Prostate gland (tissue), 2 donors: Measurements from ENCODE around the gene ARL5C. TPM values are rescaled to one million over a fixed set of nuclear protein-coding genes. Genes with fewer than 3 reads are reported as not detected.
A peak's percentile ranks its signal among the peaks of the same experiment; 100 is the strongest.

Experiments used
- DNase-seq: peaks from one replicate; pipeline ENCODE4 v3.0.0-alpha.2; 2019; ENCODE audit warnings: low spot score
- H3K27ac ChIP-seq, 2 donors: fragments of 200-600 bp; sonication (generic); 2 replicates each; pipeline ENCODE4 v1.5.1; 2017 to 2019
- H3K27me3 ChIP-seq: fragments of 200-600 bp; sonication (generic); replicated peaks from 2 replicates; pipeline ENCODE4 v1.5.1; 2019; ENCODE audit not compliant: insufficient read depth
- H3K36me3 ChIP-seq, 2 donors: fragments of 200-600 bp; sonication (generic); 1 replicate in 1 of 2; 2 replicates in 1 of 2; pipeline versions ENCODE4 v1.5.1 to v1.8.1; 2017 to 2019
- H3K4me1 ChIP-seq: fragments of 200-600 bp; sonication (generic); replicated peaks from 2 replicates; pipeline ENCODE4 v1.5.1; 2019
- H3K4me3 ChIP-seq, 2 donors: fragments of 200-600 bp; sonication (generic); 2 replicates each; pipeline ENCODE4 v1.5.1; 2017 to 2019
- H3K9me3 ChIP-seq: fragments of 200-600 bp; sonication (generic); 2 replicates; pipeline ENCODE4 v1.5.1; 2017
- CTCF ChIP-seq, 4 experiments: fragments of 200-600 bp in 2 of 4; fragments of 450-650 bp in 2 of 4; sonication (generic) in 2 of 4; IDR thresholded peaks; 1 replicate in 3 of 4; 2 replicates in 1 of 4; pipeline ENCODE4 v1.5.1; 2016 to 2019; ENCODE audit warnings: antibody characterized with exemption in 4 of 4, mild to moderate bottlenecking in 2 of 4, moderate library complexity in 2 of 4
- POLR2A ChIP-seq: fragments of 450-650 bp; IDR thresholded peaks from one replicate; pipeline ENCODE4 v1.6.1; 2016; ENCODE audit warnings: antibody characterized with exemption, mild to moderate bottlenecking
- POLR2AphosphoS5 ChIP-seq: sonication (generic); formaldehyde crosslinking; IDR thresholded peaks from one replicate; pipeline ENCODE4 v1.6.1; 2017; ENCODE audit warnings: antibody characterized with exemption
- WGBS: methylation state at CpG from one replicate; pipeline ENCODE4 v1.1.5; 2018; 5-methylcytosine and 5-hydroxymethylcytosine counted together
- intact Hi-C: fragments of 100-400 bp; cut with DNase I; formaldehyde crosslinking; loops from one replicate; pipeline ENCODE4 v1.14.2; 2022
- total RNA-seq, 2 donors: library from RNA; depleted of rRNA; stranded (reverse); fragments of >200 nt; gene quantifications; one replicate each; pipeline ENCODE4 v1.1.0, GENCODE V29; 2016

ARL5C gene
- total RNA-seq, 2 donors from 2014 or later, result not detected

- H3K27ac ChIP-seq, result peak overlapping the region in 1 of 2 donors; percentile 93
- intact Hi-C loops, result loop anchor here (5.0 to 10.0 kb wide), 4 partner anchors 83 to 406 kb away; partner anchors contain the start of gene PCGF2
- peak overlapping the region in 1 of 2 donors; percentile 62 for H3K4me3 ChIP-seq
- TF ChIP-seq POLR2A (no peak), CTCF (IDR thresholded peaks at IDR 0.05) (no peak), POLR2AphosphoS5 (no peak)
- no peaks in the 10 kb centered on the region for H3K9me3 ChIP-seq
- 37% methylated on average over 5 of the region's 5 CpGs for WGBS
- no peaks in the 10 kb centered on the region for H3K36me3 ChIP-seq
- DNase-seq, result no peak
- no peaks in the 10 kb centered on the region for H3K27me3 ChIP-seq
- H3K4me1 ChIP-seq, result no peaks in the 10 kb centered on the region
Measured at GRCh38 chr17:39150795-39151149, 15.2 kb downstream of the ARL5C start.

- Histone ChIP-seq H3K4me3 (no peak overlapping the region), H3K27ac (no peak overlapping the region), H3K4me1 (no peaks in the 10 kb centered on the region), H3K36me3 (no peaks in the 10 kb centered on the region), H3K27me3 (no peaks in the 10 kb centered on the region), H3K9me3 (no peaks in the 10 kb centered on the region)
- DNase-seq, result no peak
- TF ChIP-seq POLR2AphosphoS5 (no peak), CTCF (IDR thresholded peaks at IDR 0.05) (no peak), POLR2A (no peak)
- intact Hi-C loops, result loop anchor here (5.0 to 10.0 kb wide), 4 partner anchors 83 to 405 kb away; partner anchors contain the start of gene PCGF2
- WGBS, result 85% methylated on average over 5 of the region's 5 CpGs
Measured at GRCh38 chr17:39150104-39150634, 15.8 kb downstream of the ARL5C start.

GRCh38 chr17:39147221-39148185, 18.5 kb downstream of the ARL5C start:
- no peaks in the 10 kb centered on the region for H3K4me1 ChIP-seq
- H3K9me3 ChIP-seq, result no peaks in the 10 kb centered on the region
- H3K4me3 ChIP-seq, result no peak overlapping the region
- no peaks in the 10 kb centered on the region for H3K27me3 ChIP-seq
- no peaks in the 10 kb centered on the region for H3K36me3 ChIP-seq
- H3K27ac ChIP-seq, result no peak overlapping the region
- intact Hi-C loops, result no loop called here
- DNase-seq, result no peak
- TF ChIP-seq CTCF (IDR thresholded peaks at IDR 0.05), result no peak
- TF ChIP-seq POLR2A, result no peak
- no peak for TF ChIP-seq POLR2AphosphoS5
- 73% methylated on average over 13 of the region's 13 CpGs for WGBS

- Histone ChIP-seq H3K36me3 (no peaks in the 10 kb centered on the region), H3K27ac (no peak overlapping the region), H3K27me3 (no peaks in the 10 kb centered on the region), H3K9me3 (no peaks in the 10 kb centered on the region), H3K4me1 (no peaks in the 10 kb centered on the region), H3K4me3 (no peak overlapping the region)
- intact Hi-C loops, result no loop called here
- no peak for DNase-seq
- WGBS, result 98% methylated on average over 3 of the region's 3 CpGs
- TF ChIP-seq POLR2A (no peak), CTCF (IDR thresholded peaks at IDR 0.05) (no peak)
Measured at GRCh38 chr17:39146273-39146672, 19.7 kb downstream of the ARL5C start.
